ENCODE measurements around the gene SEC14L2. TPM values are rescaled to one million over a fixed set of nuclear protein-coding genes. Genes with fewer than 3 reads are reported as not detected.
"Not testable (repeated sequence)": the region's sequence is repeated elsewhere in the genome, so short reads cannot be mapped to it uniquely, and the experiment has no call there.

SEC14L2 gene
- total RNA-seq, 2 experiments from 2014 or later, result 12.8 to 15.3 TPM

DNA sequence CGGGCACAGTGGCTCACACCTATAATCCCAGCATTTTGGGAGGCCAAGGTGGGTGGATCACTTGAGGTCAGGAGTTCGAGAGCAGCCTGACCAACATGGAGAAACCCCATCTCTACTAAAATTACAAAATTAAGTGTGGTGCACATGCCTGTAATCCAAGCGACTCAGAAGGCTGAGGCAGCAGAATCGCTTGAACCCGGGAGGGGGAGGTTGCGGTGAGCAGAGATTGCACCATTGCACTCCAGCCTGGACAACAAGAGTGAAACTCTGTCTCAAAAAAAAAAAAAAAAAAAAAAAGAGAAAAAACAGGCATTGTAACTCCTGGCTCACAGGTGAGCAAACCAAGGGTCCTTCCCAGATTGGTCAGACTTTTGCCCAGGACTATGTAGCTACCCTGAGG lies 63.7 kb downstream of the SEC14L2 start:
- DNase-seq; H3K9me3 Mint-ChIP-seq; CTCF ChIA-PET; intact Hi-C loops (cut with micrococcal nuclease); H3K36me3 Mint-ChIP-seq; H3K4me3 Mint-ChIP-seq; POLR2A ChIA-PET; H3K4me1 Mint-ChIP-seq (ENCODE audit: low read depth); H3K27ac Mint-ChIP-seq: not testable (repeated sequence)
- H3K27me3 Mint-ChIP-seq, result peaks cover 15% of the 10 kb centered on the region

- Mint-ChIP-seq H3K9me3 (no peaks in the 10 kb centered on the region), H3K27me3 (peaks cover 24% of the 10 kb centered on the region), H3K4me1 (ENCODE audit: low read depth) (peaks cover 7% of the 10 kb centered on the region), H3K27ac (no peak overlapping the region), H3K4me3 (no peak overlapping the region), H3K36me3 (no peaks in the 10 kb centered on the region)
- no peak for DNase-seq
- CTCF ChIA-PET, result no interaction called here
- POLR2A ChIA-PET, result no interaction called here
- intact Hi-C loops (cut with micrococcal nuclease), result no loop called here
Observed at GRCh38 chr22:30469165-30469564, 72.3 kb downstream of the SEC14L2 start.

GRCh38 chr22:30470655-30471054 lies 73.8 kb downstream of the SEC14L2 start:
- no peaks in the 10 kb centered on the region for H3K36me3 Mint-ChIP-seq
- ChIA-PET POLR2A (no interaction called here), CTCF (no interaction called here)
- H3K27ac Mint-ChIP-seq, result no peak overlapping the region
- DNase-seq, result no peak
- intact Hi-C loops (cut with micrococcal nuclease), result no loop called here
- peaks cover 7% of the 10 kb centered on the region for H3K4me1 Mint-ChIP-seq (ENCODE audit: low read depth)
- H3K9me3 Mint-ChIP-seq, result no peaks in the 10 kb centered on the region
- peaks cover 17% of the 10 kb centered on the region for H3K27me3 Mint-ChIP-seq
- no peak overlapping the region for H3K4me3 Mint-ChIP-seq

- no peak within 1 kb of the TSS for H3K4me3 Mint-ChIP-seq
- H3K4me1 Mint-ChIP-seq (ENCODE audit: low read depth), result peaks cover 7% of the 10 kb centered on the region
- no peak within 1 kb of the TSS for H3K27ac Mint-ChIP-seq
- intact Hi-C loops (cut with micrococcal nuclease), result no loop called here
- no peaks in the 10 kb centered on the region for H3K36me3 Mint-ChIP-seq
- no peak for DNase-seq
- no peaks in the 10 kb centered on the region for H3K9me3 Mint-ChIP-seq
- H3K27me3 Mint-ChIP-seq, result peaks cover 14% of the 10 kb centered on the region
- ChIA-PET POLR2A (no interaction called here), CTCF (no interaction called here)
Observed at GRCh38 chr22:30471616-30472318, 74.9 kb downstream of the SEC14L2 start, which contains the start of gene SEC14L3. SEC14L3 (minus strand) TSS chr22:30472017; CDS start chr22:30471958, 59 bp downstream.

- Mint-ChIP-seq H3K4me1 (ENCODE audit: low read depth) (peaks cover 7% of the 10 kb centered on the region), H3K27ac (no peak overlapping the region), H3K9me3 (no peaks in the 10 kb centered on the region), H3K27me3 (peaks cover 11% of the 10 kb centered on the region), H3K36me3 (no peaks in the 10 kb centered on the region), H3K4me3 (no peak overlapping the region)
- intact Hi-C loops (cut with micrococcal nuclease), result no loop called here
- POLR2A ChIA-PET, result no interaction called here
- CTCF ChIA-PET, result no interaction called here
- DNase-seq, result no peak
Observed at GRCh38 chr22:30472994-30473720, 76.3 kb downstream of the SEC14L2 start.

DNA sequence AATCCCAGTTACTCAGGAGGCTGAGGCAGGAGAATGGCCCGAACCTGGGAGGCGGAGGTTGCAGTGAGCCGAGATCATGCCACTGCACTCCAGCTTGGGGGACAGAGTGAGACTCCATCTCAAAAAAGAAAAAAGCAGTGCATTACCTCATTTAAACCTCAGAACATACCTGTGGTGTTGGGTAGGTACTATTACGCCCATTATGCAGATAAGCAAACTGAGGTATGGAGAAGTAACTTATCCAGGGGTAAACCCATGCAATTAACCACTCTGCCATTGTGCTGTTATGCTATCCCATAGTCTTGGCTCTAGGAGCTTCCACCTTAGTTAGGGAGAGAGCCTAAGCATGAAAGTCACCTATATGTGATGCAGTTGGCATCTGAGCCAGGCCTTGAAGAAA lies 77.3 kb downstream of the SEC14L2 start:
- intact Hi-C loops (cut with micrococcal nuclease), result no loop called here
- Mint-ChIP-seq H3K36me3 (no peaks in the 10 kb centered on the region), H3K4me3 (no peak overlapping the region), H3K27ac (no peak overlapping the region), H3K27me3 (peaks cover 10% of the 10 kb centered on the region), H3K9me3 (no peaks in the 10 kb centered on the region), H3K4me1 (ENCODE audit: low read depth) (peaks cover 7% of the 10 kb centered on the region)
- DNase-seq, result no peak
- ChIA-PET CTCF (interaction anchor here (1.5 kb wide), 1 partner anchor 10 kb away, joined by 3 read pairs; no protein-coding TSS in a partner anchor), POLR2A (no interaction called here)

Other genes with a start within 250 kb of the SEC14L2 start
- gene LIF, start 150.3 kb upstream of the SEC14L2 start, total RNA-seq, result 100 to 1,000 TPM; 176 to 189 TPM
- 10 to 100 TPM; 39.6 to 41.2 TPM for gene OSM, start 130.2 kb upstream of the SEC14L2 start, total RNA-seq
- 1 to 10 TPM; 3.6 to 4.0 TPM for gene CASTOR1, start 107.5 kb upstream of the SEC14L2 start, total RNA-seq
- gene TBC1D10A, start 70.1 kb upstream of the SEC14L2 start, total RNA-seq, result 10 to 100 TPM; 28.9 to 29.0 TPM
- 100 to 1,000 TPM; 255 to 273 TPM for gene SF3A1, start 40.1 kb upstream of the SEC14L2 start, total RNA-seq
- 1 to 10 TPM; 2.1 to 2.9 TPM for gene CCDC157, start 40.0 kb upstream of the SEC14L2 start, total RNA-seq
- 10 to 100 TPM in 1 of 2 experiments, 1 to 10 TPM in 1; 8.8 to 10.2 TPM for gene RNF215, start 9.6 kb upstream of the SEC14L2 start, total RNA-seq
- gene MTFP1, start 28.8 kb downstream of the SEC14L2 start, total RNA-seq, result 10 to 100 TPM; 50.5 to 54.5 TPM
- gene SEC14L3, start 75.0 kb downstream of the SEC14L2 start, total RNA-seq, result not detected
- gene SEC14L4, start 108.7 kb downstream of the SEC14L2 start, total RNA-seq, result not detected
- under 1 TPM in 1 of 2 experiments, not detected in 1; 0.17 TPM for gene SEC14L6, start 149.7 kb downstream of the SEC14L2 start, total RNA-seq
- gene GAL3ST1, start 177.6 kb downstream of the SEC14L2 start, total RNA-seq, result not detected
- gene PES1, start 194.9 kb downstream of the SEC14L2 start, total RNA-seq, result 10 to 100 TPM; 99.3 to 99.6 TPM
- under 1 TPM; 0.19 to 0.31 TPM for gene TCN2, start 210.2 kb downstream of the SEC14L2 start, total RNA-seq
- 1 to 10 TPM; 5.2 to 5.9 TPM for gene SLC35E4, start 238.8 kb downstream of the SEC14L2 start, total RNA-seq

Data from activated CD4-positive, alpha-beta memory T cell treated with anti-CD3 and anti-CD28 coated beads for 36 hours (primary cell).